ENCODE data around the gene PAGE2B.
"Not testable (repeated sequence)": the region's sequence is repeated elsewhere in the genome, so short reads cannot be mapped to it uniquely, and the experiment has no call there.

PAGE2B gene

DNA sequence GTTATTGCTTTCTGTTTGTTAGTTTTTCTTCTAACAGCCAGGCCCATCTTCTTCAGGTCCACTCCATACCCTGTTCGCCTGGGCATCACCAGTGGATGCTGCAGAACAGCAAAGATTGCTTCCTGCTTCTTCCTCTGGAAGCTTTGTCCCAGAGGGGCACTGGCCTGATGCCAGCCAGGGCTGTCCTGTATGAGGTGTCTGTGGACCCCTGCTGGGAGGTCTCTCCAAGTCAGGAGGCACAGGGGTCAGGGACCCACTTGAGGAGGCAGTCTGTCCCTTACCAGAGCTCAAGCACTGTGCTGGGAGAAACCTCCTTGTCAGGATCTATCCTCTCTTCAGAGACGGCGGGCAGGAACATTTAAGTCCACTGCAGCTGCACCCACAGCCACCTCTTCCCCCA lies 2.5 kb upstream of the PAGE2B start:
- H3K9me3 Mint-ChIP-seq = no peaks in the 10 kb centered on the region
- no peak overlapping the region for H3K4me3 Mint-ChIP-seq
- no peak for ATAC-seq
- no peaks in the 10 kb centered on the region for H3K36me3 Mint-ChIP-seq (ENCODE audit: low read depth)
- no peak overlapping the region for H3K27ac Mint-ChIP-seq
- peaks cover 5% of the 10 kb centered on the region for H3K27me3 Mint-ChIP-seq
- H3K4me1 Mint-ChIP-seq = no peaks in the 10 kb centered on the region
- DNase-seq = no peak

DNA sequence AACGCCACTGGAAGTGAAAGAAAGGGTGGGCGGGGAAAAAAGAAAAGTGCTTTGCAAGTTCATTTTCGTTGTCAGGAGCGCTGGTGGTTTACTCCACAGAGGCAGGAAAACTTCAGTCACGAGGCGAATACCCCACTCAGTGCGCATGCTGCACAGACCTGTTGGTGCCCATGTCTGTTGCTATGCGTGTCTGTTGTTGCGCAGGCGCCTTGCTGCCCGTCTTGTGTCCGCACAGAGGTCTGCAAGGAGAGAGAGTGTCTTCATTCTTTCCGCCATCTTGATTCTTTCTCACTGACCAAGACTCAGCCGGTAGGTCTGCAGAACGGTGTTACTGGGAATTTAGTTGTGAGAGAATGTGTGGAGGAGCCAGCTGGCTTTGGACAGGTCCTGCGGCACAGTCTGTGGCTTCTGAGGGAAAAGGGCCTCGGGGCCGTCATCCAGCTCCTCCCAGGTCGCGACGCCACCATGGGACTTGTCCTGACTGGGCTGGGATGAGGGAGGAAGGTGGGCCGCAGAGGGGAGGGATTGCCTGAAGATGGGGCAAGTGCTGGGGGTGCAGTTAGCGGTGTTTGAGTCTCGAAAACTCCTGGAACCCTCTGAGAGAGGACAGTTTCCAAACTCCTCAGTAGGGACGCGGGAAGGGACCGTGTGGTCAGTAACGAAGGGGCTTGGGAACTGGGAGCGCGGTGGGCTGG lies 14.1 kb downstream of the PAGE2B start, which contains the start of gene PAGE2:
PAGE2 (plus strand) TSS at position 224 of the 695 bp plus-strand sequence. CDS start 1,003 bp downstream, outside the sequence.
- ATAC-seq = no peak
- H3K4me1 Mint-ChIP-seq = no peaks in the 10 kb centered on the region
- no peaks in the 10 kb centered on the region for H3K27me3 Mint-ChIP-seq
- no peaks in the 10 kb centered on the region for H3K36me3 Mint-ChIP-seq (ENCODE audit: low read depth)
- no peak within 1 kb of the TSS for H3K27ac Mint-ChIP-seq
- no peak within 1 kb of the TSS for H3K4me3 Mint-ChIP-seq
- DNase-seq = no peak
- no peaks in the 10 kb centered on the region for H3K9me3 Mint-ChIP-seq

DNA sequence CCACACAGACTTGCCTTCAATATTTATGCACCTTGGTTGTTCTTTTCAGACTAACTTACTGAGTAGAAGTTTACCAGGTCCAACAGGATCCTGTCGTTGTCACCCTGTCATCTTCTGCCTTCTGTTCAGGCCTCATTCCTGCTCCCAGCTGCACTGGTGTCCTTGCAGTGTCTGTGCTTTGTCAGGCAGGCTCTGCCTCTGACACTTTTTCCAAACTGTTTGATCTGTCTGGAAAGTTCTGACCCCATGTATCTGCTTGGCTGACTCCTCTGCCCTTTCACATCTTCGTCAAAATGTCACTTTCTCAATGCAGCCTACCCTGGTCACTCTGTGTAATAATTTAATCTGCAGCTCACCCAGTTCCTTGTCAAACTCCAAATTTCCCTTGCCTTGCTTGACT lies 23.9 kb downstream of the PAGE2B start:
- Mint-ChIP-seq H3K4me3 (no peak overlapping the region), H3K9me3 (no peaks in the 10 kb centered on the region), H3K36me3 (ENCODE audit: low read depth) (no peaks in the 10 kb centered on the region), H3K4me1 (peaks cover 2% of the 10 kb centered on the region), H3K27ac (no peak overlapping the region), H3K27me3 (peaks cover 2% of the 10 kb centered on the region)
- DNase-seq (no peak), ATAC-seq (no peak)

DNA sequence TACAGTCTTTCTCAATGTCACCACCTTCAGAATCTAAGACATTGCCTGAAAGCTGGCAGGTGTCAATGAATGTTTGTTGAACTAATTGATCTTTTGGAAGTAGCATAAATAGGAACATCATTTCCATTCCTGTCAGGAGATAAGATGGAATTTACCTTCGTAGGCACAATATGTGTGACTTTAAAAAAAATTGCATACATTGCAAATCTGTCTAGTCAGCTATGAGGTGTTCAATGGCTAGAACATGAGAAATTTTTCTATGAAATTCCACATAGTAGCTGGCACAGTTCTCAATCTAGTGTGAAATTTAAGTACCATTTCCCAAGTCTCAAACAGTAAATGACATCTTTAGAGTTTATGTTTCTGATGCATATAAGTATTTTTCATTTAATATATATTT lies 24.3 kb downstream of the PAGE2B start:
- H3K27me3 Mint-ChIP-seq = peaks cover 2% of the 10 kb centered on the region
- H3K27ac Mint-ChIP-seq = no peak overlapping the region
- H3K36me3 Mint-ChIP-seq (ENCODE audit: low read depth) = no peaks in the 10 kb centered on the region
- ATAC-seq = no peak
- no peaks in the 10 kb centered on the region for H3K9me3 Mint-ChIP-seq
- no peak for DNase-seq
- no peak overlapping the region for H3K4me3 Mint-ChIP-seq
- H3K4me1 Mint-ChIP-seq = peaks cover 2% of the 10 kb centered on the region

DNA sequence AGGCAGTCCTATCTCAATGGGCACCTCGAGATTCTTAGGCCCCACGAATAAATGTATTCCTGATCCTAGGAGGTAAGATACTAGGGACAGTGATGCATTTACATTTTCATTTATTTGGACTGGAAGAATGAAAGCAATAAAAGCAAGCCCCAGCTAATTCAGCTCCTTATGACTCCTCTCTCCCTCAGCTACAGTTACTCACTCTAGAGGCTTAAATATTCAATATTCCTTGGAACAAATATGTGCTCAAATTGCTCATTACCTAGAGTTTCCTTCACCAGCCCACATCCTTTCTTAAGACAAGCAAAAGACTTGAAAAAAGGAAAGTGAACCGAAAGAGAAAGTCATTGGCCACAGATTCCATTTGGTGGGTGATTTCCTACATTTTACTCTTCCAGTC lies 27.9 kb downstream of the PAGE2B start:
- DNase-seq (no peak), ATAC-seq (no peak)
- H3K9me3 Mint-ChIP-seq = no peaks in the 10 kb centered on the region
- peaks cover 2% of the 10 kb centered on the region for H3K4me1 Mint-ChIP-seq
- peaks cover 2% of the 10 kb centered on the region for H3K27me3 Mint-ChIP-seq
- H3K4me3 Mint-ChIP-seq = no peak overlapping the region
- no peaks in the 10 kb centered on the region for H3K36me3 Mint-ChIP-seq (ENCODE audit: low read depth)
- H3K27ac Mint-ChIP-seq = no peak overlapping the region

DNA sequence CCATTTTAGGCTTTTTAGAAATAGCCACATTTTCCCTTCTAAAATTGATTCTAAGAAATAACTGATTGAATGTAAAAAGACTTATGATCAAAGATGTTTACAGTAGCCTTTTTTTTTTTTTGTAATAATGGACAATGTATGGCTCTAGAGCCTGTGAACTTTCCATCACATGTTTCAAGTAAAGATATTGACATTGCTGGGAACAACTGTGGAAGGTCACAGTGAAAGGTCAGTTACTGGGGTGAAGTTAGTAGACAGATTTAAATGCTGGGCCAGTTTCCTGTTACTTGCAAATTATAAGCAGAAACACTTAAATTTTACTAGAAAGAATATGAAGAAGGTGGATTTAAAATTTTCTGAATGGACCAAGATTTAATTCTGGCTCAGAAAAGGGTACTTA lies 32.4 kb downstream of the PAGE2B start:
- no peak for ATAC-seq
- H3K4me3 Mint-ChIP-seq = no peak overlapping the region

DNA sequence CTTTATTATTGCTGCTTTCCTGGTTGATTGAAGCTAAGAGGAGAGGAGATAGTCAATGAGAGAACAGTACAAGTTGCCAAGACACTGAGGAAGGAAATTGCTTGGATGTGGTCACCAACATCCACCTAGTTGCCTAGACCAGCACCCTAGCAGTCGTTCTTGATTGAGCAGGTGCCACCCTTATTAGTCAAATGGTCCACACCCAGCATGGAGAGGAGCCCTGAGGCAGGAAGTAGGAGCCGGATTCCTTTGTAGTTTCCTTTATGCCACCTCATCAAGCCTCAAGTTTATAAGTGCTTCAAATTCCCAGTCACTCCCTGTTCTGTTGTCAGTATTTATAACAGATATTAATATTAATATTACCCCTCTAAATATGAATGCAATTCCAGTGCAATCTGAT lies 33.1 kb downstream of the PAGE2B start:
- Mint-ChIP-seq H3K36me3 (ENCODE audit: low read depth) (no peaks in the 10 kb centered on the region), H3K9me3 (no peaks in the 10 kb centered on the region), H3K27me3 (no peaks in the 10 kb centered on the region), H3K27ac (no peak overlapping the region), H3K4me1 (no peaks in the 10 kb centered on the region), H3K4me3 (no peak overlapping the region)
- no peak for ATAC-seq
- DNase-seq = no peak

More for the DNA sequence above, 32.4 kb downstream of the PAGE2B start:
- Mint-ChIP-seq H3K4me1 (peaks cover 2% of the 10 kb centered on the region), H3K9me3 (no peaks in the 10 kb centered on the region), H3K27me3 (no peaks in the 10 kb centered on the region), H3K27ac (no peak overlapping the region), H3K36me3 (ENCODE audit: low read depth) (no peaks in the 10 kb centered on the region)
- DNase-seq = no peak

DNA sequence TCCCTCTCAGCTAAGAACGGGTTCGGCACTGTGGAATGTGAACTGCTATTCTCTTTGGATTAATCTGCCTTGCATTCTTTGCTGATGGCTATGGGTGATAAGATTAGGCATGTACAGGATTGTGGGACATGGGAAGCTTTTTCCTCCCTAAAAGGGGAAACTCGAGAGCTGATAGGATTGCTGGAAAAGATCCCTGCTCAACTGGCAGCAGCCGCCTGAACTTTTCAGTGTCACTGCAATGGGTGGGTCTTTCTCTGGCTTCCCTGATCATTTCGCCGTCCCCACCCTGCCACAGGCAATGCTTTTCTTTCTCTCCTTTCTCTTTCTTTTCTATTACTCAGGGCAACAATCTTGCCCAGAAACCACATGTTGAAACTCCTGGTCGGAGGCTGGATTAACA lies 34.5 kb downstream of the PAGE2B start:
- Mint-ChIP-seq H3K27ac (no peak overlapping the region), H3K36me3 (ENCODE audit: low read depth) (no peaks in the 10 kb centered on the region), H3K9me3 (no peaks in the 10 kb centered on the region), H3K4me3 (no peak overlapping the region), H3K4me1 (no peaks in the 10 kb centered on the region), H3K27me3 (no peaks in the 10 kb centered on the region)
- ATAC-seq (no peak), DNase-seq (no peak)

DNA sequence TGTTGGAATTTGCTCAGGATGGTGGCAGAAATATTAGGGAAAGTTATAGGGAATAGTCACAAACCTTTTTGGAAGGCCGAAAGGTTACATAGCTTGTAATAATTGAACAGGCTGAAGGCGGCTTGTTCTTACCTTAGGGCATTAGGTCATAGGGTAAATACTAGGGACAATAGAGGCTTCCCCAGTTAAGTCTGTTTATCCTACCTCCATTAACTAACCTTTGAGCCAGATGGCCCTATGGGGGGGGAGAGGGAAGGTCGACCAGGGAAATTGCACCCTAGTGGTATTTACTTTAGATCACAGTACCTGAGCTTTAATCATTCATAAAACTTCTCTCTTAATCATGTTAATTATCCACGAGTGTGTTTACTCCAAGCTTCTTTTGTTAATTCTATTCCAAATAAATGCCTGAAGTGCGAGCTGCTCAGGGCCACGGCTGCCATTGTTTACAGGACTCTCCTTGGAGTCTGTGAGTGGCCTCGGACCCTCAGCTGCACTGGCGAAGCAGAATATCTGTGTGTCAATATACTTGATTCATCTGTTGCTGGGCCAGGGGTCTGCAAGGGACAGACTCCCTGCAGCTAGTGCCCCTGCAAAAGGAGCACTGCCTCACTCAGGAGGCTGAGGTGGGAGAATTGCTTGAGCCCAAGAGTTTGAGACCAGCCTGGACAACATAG lies 36.9 kb downstream of the PAGE2B start:
- Mint-ChIP-seq H3K27me3 (no peaks in the 10 kb centered on the region), H3K9me3 (no peaks in the 10 kb centered on the region), H3K36me3 (ENCODE audit: low read depth) (no peaks in the 10 kb centered on the region), H3K4me1 (no peaks in the 10 kb centered on the region), H3K4me3 (no peak overlapping the region), H3K27ac (no peak overlapping the region)
- DNase-seq (no peak), ATAC-seq (no peak)

DNA sequence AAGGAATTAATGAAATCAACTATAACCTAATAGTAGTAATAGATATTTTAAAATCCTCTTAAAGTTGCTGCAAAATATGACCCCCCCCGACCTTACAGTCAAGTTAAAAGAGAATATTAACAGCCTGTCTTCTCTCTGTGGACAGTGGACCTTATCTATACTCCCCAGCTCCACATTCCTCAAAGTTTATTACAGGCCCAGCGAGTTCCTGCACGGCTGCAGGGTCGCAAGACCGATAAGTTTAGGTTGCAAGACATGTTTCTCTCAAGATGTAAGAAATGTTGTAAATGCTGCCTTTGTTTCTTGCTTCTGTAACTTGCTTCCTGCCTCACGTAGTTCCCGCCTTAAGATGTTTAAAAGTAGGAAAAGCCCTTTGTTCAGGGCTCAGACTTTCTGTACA lies 41.8 kb downstream of the PAGE2B start:
- H3K4me3 Mint-ChIP-seq; H3K27me3 Mint-ChIP-seq; H3K36me3 Mint-ChIP-seq (ENCODE audit: low read depth); H3K27ac Mint-ChIP-seq; ATAC-seq; H3K9me3 Mint-ChIP-seq; DNase-seq: not testable (repeated sequence)
- peaks cover 18% of the 10 kb centered on the region for H3K4me1 Mint-ChIP-seq

DNA sequence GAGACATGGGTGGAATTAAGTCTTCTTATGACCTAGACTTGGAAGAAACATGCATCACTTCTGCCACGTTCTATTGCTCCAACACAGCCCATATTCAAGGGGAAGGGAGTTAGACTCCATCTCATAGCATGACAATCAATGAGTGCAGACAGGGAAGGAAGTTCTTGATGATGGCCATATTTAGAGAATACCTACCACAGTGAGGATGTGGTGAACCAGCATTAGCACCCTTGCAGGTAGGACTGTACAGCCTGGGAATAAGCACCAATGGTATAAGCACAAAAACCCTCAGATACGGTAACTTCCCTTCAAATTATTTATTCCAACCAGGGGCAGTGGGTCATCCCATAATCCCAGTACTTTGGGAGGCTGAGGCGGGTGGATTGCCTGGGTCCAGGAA lies 43.7 kb downstream of the PAGE2B start:
- peaks cover 18% of the 10 kb centered on the region for H3K4me1 Mint-ChIP-seq

DNA sequence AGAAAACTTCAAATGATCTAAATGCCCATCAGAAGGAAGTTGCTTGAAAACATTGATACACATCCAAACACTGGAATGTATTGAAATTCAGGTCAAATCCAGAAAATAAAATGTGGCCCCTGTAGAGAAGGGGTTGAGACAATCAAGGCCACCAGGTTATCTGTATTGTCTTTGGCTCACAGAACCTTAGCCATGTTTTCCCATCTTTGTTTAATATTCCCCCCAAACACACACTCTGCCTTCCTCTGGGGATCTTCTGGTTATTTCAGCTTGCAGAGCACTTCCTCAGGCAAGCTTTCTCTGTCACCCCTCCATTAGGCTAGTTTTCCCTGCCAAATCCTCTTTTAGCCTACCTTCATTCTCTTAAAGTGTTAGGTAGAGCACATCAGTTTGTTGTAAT lies 44.4 kb downstream of the PAGE2B start:
- no peak for DNase-seq
- Mint-ChIP-seq H3K9me3 (no peaks in the 10 kb centered on the region), H3K4me1 (peaks cover 18% of the 10 kb centered on the region), H3K27ac (no peak overlapping the region), H3K36me3 (ENCODE audit: low read depth) (no peaks in the 10 kb centered on the region), H3K27me3 (no peaks in the 10 kb centered on the region), H3K4me3 (no peak overlapping the region)
- no peak for ATAC-seq

More for the DNA sequence above, 43.7 kb downstream of the PAGE2B start:
- no peak overlapping the region for H3K4me3 Mint-ChIP-seq
- H3K36me3 Mint-ChIP-seq (ENCODE audit: low read depth) = no peaks in the 10 kb centered on the region
- H3K27me3 Mint-ChIP-seq = no peaks in the 10 kb centered on the region
- ATAC-seq (no peak), DNase-seq (no peak)
- H3K9me3 Mint-ChIP-seq = no peaks in the 10 kb centered on the region
- no peak overlapping the region for H3K27ac Mint-ChIP-seq

DNA sequence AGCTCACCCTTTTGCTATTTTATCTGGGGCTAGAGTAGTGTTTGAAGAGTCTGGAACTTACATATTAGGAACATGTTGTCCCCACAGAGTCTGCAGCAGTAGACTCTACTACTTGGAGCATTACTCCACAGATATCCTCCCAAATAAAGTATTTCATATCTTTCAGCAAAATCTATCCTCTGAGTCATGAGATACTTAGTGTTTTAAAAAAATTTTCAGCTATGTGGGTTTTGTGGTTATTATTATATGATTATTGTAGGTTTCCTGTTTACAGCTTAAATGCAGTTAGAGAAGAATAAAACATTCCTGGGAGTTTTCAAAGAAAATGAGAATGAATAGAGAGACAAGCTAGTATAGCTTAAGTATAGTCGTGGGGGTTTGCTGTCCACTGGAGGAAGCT lies 44.9 kb downstream of the PAGE2B start:
- no peaks in the 10 kb centered on the region for H3K36me3 Mint-ChIP-seq (ENCODE audit: low read depth)
- no peaks in the 10 kb centered on the region for H3K9me3 Mint-ChIP-seq
- H3K27me3 Mint-ChIP-seq = no peaks in the 10 kb centered on the region
- H3K27ac Mint-ChIP-seq = no peak overlapping the region
- H3K4me3 Mint-ChIP-seq = no peak overlapping the region
- DNase-seq (no peak), ATAC-seq (no peak)
- peaks cover 18% of the 10 kb centered on the region for H3K4me1 Mint-ChIP-seq

DNA sequence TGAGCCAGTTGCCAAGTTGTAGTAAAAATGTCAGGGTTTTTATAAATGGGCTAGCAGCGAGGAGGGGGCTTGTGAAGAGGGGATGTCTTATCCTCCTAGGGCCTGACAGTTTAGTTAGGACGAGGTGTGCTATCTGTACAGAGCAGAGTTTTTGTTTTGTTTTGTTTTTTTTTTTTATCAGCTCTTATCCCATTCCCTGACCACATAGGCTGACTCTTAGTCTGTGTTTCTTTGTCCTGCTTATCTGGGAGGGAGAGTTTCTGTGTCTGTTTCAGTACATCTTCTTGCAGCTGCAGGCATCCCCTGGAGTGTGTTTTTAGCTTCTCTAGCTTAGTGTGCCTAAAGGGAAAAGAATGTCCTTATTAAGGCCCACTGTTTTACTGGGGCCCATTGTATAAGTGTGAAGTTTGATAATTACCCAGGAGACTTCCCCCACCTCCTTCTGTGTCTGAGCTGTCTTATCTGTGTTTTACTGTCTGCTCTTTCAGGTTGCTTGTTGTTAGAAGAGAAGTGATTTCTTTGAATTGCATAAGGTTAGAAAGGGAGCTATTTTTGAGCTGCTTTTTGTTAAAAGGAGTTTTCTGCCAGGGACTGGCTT lies 46.0 kb downstream of the PAGE2B start:
- no peak for ATAC-seq
- Mint-ChIP-seq H3K4me1 (peaks cover 18% of the 10 kb centered on the region), H3K27ac (no peak overlapping the region), H3K4me3 (no peak overlapping the region), H3K9me3 (no peaks in the 10 kb centered on the region), H3K36me3 (ENCODE audit: low read depth) (no peaks in the 10 kb centered on the region), H3K27me3 (no peaks in the 10 kb centered on the region)
- DNase-seq = no peak

DNA sequence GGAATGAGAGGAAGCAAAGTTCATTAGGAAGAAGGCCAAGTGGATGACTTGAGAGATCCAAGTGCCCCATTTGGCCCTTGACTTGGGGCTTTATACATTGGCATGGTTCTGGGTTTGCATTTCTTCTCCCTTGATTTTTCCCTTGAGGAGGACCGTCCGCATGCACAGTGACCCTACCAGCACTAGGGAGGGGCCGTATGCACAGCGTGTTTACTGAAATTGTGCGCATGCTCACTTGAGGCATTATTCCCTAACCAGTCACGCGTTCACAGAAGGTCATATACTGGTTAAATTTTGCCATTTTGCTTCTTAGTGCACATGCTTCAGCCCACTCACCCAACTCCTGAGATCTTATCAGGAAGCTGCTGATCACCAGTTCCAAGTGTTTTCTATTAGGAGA lies 49.1 kb downstream of the PAGE2B start:
- Mint-ChIP-seq H3K4me1 (peaks cover 13% of the 10 kb centered on the region), H3K27ac (no peak overlapping the region), H3K4me3 (no peak overlapping the region), H3K36me3 (ENCODE audit: low read depth) (no peaks in the 10 kb centered on the region), H3K27me3 (peaks cover 2% of the 10 kb centered on the region), H3K9me3 (no peaks in the 10 kb centered on the region)
- ATAC-seq = no peak
- no peak for DNase-seq
